Measurements from ENCODE around the gene NAA20.

Gene NAA20

DNA sequence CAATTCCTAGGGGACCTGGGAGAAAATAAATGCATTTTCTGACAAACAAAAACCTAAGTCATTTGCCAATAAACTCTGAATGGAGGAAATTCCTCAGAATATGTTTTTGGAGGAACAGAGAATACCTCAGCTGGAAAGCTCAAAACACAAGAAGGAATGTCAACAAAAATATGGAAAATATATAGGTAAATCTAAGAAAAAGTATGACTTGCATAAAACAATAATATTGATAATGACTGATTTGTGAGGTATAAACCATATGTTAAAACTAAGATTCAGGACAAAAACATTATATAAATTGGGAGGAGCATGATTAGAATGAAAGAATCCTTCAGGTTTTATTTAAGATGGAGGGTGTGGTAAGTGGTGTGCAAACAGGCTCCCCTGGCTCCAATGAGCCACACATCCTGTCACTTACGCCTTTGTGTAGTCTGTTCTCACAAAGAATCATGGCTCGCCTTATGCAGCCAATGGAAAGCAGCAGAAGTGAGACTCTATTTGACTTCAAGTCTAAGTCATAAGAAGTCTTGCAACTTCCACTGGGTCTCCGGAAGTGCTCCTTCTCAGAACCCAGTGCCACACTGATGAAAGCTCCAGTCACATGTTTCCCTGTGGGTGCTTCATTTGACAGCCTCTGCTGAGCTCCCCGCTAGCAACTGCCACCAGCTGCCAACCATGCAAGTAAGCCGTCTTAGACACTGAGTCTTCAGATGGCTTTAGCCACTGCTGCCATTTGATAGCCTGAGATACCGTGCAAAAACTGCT, 43.3 kb downstream of the NAA20 start:
- TF ChIP-seq, protein P1, sequence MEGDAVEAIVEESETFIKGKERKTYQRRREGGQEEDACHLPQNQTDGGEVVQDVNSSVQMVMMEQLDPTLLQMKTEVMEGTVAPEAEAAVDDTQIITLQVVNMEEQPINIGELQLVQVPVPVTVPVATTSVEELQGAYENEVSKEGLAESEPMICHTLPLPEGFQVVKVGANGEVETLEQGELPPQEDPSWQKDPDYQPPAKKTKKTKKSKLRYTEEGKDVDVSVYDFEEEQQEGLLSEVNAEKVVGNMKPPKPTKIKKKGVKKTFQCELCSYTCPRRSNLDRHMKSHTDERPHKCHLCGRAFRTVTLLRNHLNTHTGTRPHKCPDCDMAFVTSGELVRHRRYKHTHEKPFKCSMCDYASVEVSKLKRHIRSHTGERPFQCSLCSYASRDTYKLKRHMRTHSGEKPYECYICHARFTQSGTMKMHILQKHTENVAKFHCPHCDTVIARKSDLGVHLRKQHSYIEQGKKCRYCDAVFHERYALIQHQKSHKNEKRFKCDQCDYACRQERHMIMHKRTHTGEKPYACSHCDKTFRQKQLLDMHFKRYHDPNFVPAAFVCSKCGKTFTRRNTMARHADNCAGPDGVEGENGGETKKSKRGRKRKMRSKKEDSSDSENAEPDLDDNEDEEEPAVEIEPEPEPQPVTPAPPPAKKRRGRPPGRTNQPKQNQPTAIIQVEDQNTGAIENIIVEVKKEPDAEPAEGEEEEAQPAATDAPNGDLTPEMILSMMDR (conservative IDR thresholded peaks at IDR 0.05): no peak
- TF ChIP-seq ZFX (IDR thresholded peaks at IDR 0.05): no peak
- no peak overlapping the region for H3K27ac ChIP-seq

DNA sequence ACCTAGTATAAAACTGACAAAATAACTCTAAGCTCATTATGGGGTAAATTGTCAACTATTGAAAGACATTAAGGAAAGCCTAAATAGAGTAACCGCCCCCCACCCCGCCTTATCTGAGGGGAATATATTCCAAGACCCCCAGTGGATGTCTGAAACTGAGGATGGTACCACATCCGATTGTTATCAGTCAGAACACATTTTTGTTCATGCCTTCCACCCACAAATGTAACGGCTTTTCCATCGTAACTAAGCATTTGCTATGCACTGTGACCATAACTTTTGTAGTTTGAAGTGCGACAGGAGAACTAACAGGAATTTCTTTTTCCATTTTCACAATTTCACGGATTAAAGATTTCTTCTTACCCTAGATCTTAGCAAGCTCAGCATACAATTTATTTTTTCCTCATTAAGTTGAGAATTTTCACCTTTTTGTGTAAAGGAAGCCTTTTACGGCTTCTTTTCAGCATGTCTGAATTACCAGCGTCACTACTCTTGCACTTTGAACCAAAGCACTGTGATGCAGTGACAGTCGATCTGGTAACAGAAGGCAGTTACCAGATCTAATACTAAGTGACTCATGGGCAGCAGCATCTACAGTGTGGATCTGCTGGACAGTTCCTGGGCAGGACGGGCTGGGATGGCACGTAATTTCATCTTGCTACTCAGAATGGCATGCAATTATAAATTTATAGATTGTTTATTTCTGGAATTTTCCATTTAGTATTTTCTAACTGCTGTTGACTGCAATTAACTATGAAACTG, 47.0 kb downstream of the NAA20 start:
- TF ChIP-seq ZFX (IDR thresholded peaks at IDR 0.05): no peak
- TF ChIP-seq, protein P1 (conservative IDR thresholded peaks at IDR 0.05): no peak
- H3K27ac ChIP-seq: no peak overlapping the region

DNA sequence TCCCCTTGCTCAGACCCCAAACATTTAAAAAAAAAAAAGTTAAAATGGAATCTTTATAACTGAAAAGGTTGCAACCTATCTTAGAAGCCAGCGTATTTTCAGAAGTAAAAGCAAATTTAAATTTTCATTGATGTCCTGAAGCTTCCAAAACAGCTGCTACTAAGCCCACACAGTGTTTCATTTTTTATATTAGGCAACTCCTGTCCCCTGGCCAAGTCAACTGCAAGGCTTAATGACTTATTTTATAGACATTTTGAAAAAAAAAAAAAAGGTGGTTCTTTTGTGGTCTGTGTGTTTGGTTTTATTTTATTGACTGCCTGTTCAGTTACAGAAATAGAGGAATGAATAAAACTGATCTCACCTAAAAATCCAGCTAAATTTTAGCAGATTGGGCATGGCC, 48.2 kb downstream of the NAA20 start:
- no peak for TF ChIP-seq ZFX (IDR thresholded peaks at IDR 0.05)
- TF ChIP-seq, protein P1 (conservative IDR thresholded peaks at IDR 0.05): no peak
- H3K27ac ChIP-seq: no peak overlapping the region

DNA sequence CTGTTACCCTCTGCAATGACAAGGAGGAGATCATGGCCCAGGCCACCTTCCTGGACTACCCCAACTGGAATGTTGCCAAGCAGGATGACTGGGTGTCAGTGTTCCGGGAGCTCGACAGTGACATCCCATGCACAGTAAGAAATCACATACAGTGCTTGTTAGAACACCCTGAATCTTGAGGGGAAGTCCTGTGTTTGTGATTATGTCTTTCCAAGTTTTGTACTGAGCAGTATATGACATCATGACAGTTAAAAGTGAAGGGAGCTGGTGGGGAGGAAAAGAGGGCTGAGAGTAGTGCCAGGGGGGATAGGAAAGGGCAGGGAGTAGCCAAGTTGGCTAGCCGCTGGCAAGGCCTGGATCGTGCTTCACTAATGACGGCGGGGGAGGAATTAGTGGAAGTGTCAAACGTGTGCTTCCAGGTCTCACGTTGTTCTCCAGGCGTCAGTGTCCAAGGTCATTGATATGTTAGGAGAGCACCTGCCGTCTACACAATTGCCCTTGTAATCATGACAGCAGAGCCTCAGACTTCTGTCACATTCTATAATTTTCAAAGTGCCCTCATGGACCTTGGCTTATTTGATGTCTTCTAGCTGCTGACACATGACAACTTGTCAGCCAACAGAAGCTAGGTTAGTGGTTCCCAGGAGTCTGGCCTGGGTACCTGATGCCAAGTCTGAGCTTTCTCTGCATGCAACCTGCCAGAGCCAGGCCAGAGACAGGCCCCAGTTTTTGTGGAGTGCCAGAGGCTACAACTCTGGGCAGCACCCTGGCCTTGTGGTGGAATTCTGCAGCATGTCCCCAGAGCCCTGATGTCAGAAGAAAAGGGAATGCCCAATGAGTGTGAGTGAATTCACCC, 53.9 kb downstream of the NAA20 start:
- TF ChIP-seq, protein P1 (conservative IDR thresholded peaks at IDR 0.05): no peak
- TF ChIP-seq ZFX (IDR thresholded peaks at IDR 0.05): no peak

DNA sequence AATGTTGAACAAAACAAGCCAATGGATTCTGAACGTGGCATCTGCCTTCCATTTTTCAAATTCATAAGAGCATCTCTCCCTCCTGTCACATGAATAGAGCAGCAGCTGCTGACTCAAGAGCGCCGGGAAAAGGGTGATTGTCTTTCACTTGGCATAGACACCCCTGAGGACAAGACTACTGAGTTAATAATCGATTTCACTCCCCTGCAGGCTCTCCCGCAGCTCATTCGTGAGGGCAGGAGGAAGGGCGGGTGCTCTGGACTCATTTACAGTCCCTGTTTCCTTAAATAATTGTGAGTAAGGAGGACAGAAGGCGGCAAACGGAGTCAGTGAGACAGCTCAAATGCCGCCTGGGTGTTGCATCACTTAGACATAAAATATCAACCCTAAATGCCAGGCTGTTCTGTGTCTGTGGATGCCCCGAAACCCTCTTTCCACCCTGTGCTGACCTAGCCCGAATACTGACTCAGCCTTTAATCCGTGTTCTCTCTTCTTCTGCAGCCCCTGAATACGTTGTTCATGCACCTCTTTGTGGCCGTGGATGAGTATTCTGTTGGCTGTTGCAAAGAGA, 56.7 kb downstream of the NAA20 start:
- TF ChIP-seq ZFX (IDR thresholded peaks at IDR 0.05): no peak
- TF ChIP-seq, protein P1 (conservative IDR thresholded peaks at IDR 0.05): no peak
- no peak overlapping the region for H3K27ac ChIP-seq

More for the DNA sequence above, 53.9 kb downstream of the NAA20 start:
- no peak overlapping the region for H3K27ac ChIP-seq

DNA sequence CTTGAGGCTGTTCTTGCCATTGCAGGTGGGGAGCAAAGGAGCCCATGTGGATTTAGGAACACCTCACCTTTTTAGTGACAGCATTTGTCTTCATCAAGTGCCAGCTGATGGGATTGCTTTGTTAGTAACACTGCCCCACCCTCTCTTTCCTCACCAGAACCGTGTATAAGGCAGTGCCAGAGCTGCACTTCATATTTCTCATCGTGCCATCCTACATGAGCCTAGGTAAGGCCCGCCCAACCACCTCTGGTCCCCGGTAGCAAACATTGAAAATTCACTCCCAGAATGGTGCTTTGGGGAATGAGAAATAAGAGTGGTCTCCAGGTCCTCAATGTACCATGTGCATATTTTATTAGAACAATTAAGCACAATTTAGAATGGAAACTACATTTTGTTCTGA, 57.9 kb downstream of the NAA20 start:
- no peak overlapping the region for H3K27ac ChIP-seq
- TF ChIP-seq, protein P1 (conservative IDR thresholded peaks at IDR 0.05): no peak
- no peak for TF ChIP-seq ZFX (IDR thresholded peaks at IDR 0.05)
